HG02763 (cell line): Measurements from ENCODE around the gene ARHGAP29.
"Not testable (repeated sequence)": the region's sequence is repeated elsewhere in the genome, so short reads cannot be mapped to it uniquely, and the experiment has no call there.

ENCODE experiments used
- ATAC-seq: cut with Tn5 transposase; IDR thresholded peaks from one replicate; pipeline ENCODE4 v1.9.1; 2021; ENCODE audit warnings: mild to moderate bottlenecking, moderate library complexity; ENCODE audit not compliant: unreplicated experiment

The ARHGAP29 gene

GRCh38 chr1:94182191-94182590, 55.2 kb downstream of the ARHGAP29 start:
- no peak for ATAC-seq

- ATAC-seq = no peak
Measured at GRCh38 chr1:94180650-94181049, 56.7 kb downstream of the ARHGAP29 start.

- ATAC-seq = no peak
Measured at GRCh38 chr1:94178901-94179300, 58.5 kb downstream of the ARHGAP29 start.

- ATAC-seq = no peak
Measured at GRCh38 chr1:94169126-94169525, 68.3 kb downstream of the ARHGAP29 start.

- ATAC-seq = no peak
Measured at GRCh38 chr1:94165843-94166242, 71.5 kb downstream of the ARHGAP29 start.

GRCh38 chr1:94164885-94165284, 72.5 kb downstream of the ARHGAP29 start:
- ATAC-seq = not testable (repeated sequence)

GRCh38 chr1:94164121-94164520, 73.3 kb downstream of the ARHGAP29 start:
- not testable (repeated sequence) for ATAC-seq

GRCh38 chr1:94163249-94163648, 74.1 kb downstream of the ARHGAP29 start:
- ATAC-seq = not testable (repeated sequence)

- ATAC-seq = no peak
Measured at GRCh38 chr1:94160811-94161210, 76.6 kb downstream of the ARHGAP29 start.

- ATAC-seq = no peak
Measured at GRCh38 chr1:94156096-94156625, 81.2 kb downstream of the ARHGAP29 start.

GRCh38 chr1:94154989-94155388, 82.4 kb downstream of the ARHGAP29 start:
- no peak for ATAC-seq

- ATAC-seq = no peak
Measured at GRCh38 chr1:94153133-94153532, 84.3 kb downstream of the ARHGAP29 start.

GRCh38 chr1:94149166-94149565, 88.2 kb downstream of the ARHGAP29 start:
- ATAC-seq = not testable (repeated sequence)

- no peak for ATAC-seq
Measured at GRCh38 chr1:94146273-94146672, 91.1 kb downstream of the ARHGAP29 start.

- no peak for ATAC-seq
Measured at GRCh38 chr1:94144836-94145235, 92.5 kb downstream of the ARHGAP29 start.

- no peak for ATAC-seq
Measured at GRCh38 chr1:94143809-94144176, 93.6 kb downstream of the ARHGAP29 start.

GRCh38 chr1:94143173-94143808, 94.1 kb downstream of the ARHGAP29 start:
- ATAC-seq = no peak

GRCh38 chr1:94142583-94142982, 94.8 kb downstream of the ARHGAP29 start:
- no peak for ATAC-seq

- ATAC-seq = no peak
Measured at GRCh38 chr1:94142022-94142421, 95.4 kb downstream of the ARHGAP29 start.

GRCh38 chr1:94132111-94132510, 105.3 kb downstream of the ARHGAP29 start:
- ATAC-seq = no peak

- ATAC-seq = no peak
Measured at GRCh38 chr1:94130851-94131595, 106.4 kb downstream of the ARHGAP29 start.

- ATAC-seq = no peak
Measured at GRCh38 chr1:94126651-94127050, 110.7 kb downstream of the ARHGAP29 start.
